ENCODE data around the gene ITM2B.

The ITM2B gene

GRCh38 chr13:48316826-48317510 is 84.0 kb downstream of the ITM2B start:
- no peak for FAIRE-seq

GRCh38 chr13:48317511-48318376 is 84.7 kb downstream of the ITM2B start:
- FAIRE-seq: no peak

- FAIRE-seq: no peak
Observed at GRCh38 chr13:48318377-48318811, 85.4 kb downstream of the ITM2B start.

- FAIRE-seq: no peak
Observed at GRCh38 chr13:48318821-48319511, 86.0 kb downstream of the ITM2B start.
